NCI-H460 (cell line): Measurements from ENCODE around the gene KCTD1. TPM values are rescaled to one million over a fixed set of nuclear protein-coding genes. Genes with fewer than 3 reads are reported as not detected.

Source experiments
- DNase-seq: peaks from one replicate; pipeline ENCODE4 v3.0.0-alpha.2; 2016; ENCODE audit warnings: low read depth; ENCODE audit errors: extremely low read depth
- total RNA-seq: library from RNA; depleted of rRNA; stranded (reverse); fragments of >200 nt; shearing (Covaris generic); gene quantifications from 2 replicates; pipeline ENCODE4 v1.2.3, GENCODE V29; 2014

The KCTD1 gene
- total RNA-seq, 1 experiment from 2014 or later = 17.2 TPM

DNA sequence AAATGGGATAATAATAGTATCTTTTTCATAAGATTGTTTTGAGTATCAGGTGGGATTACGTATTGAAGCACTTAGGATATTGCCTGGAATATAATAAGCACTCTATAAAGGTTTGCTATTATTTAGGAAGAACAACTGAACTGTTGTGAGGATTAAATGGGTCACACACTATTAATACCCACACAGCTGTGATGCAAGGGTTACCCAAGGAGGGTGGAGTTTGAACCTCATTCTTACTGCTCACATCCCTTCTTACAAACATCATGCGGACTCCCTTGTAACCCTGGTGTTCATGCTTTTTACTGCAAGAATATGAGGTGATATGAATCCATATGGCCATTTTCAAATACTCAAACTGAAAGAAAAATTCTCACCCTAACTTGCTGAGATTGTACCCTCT lies 113.5 kb downstream of the KCTD1 start:
- no peak for DNase-seq

DNA sequence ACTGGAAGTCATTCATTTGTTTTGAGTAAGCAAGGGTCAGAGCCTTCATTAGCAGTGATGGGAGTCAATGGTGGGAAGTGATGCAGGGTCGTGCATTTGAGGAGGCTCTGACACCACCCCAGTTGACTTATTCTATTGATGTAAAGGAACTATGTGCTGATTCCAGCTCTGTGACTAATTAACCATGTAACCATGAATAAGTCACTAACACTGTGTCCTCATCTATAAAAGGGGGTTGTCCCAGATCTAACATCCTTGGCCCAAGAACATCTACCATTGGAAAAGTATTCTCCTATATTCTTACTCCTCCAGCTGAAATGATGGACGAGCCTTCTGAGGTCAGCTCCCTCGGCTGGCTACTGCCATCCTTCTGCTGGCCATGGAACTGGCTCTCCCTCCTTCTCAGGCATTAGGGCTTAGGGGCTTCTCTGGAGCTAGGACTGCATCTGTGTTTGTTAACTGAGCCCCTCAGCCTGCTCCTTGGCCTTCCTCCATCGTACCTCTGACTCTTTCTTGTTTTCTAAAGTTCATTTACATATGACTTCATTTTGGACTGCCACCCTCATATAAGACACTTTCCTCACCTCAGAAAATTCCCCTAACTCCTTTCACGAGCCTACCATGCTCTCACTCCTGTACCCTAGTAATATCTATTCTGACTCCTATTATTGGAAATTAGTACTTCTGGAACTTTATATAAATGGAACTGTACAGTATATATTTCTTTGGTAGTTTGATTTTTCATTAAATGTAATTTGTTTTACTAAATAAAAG lies 115.5 kb downstream of the KCTD1 start:
- DNase-seq = no peak

DNA sequence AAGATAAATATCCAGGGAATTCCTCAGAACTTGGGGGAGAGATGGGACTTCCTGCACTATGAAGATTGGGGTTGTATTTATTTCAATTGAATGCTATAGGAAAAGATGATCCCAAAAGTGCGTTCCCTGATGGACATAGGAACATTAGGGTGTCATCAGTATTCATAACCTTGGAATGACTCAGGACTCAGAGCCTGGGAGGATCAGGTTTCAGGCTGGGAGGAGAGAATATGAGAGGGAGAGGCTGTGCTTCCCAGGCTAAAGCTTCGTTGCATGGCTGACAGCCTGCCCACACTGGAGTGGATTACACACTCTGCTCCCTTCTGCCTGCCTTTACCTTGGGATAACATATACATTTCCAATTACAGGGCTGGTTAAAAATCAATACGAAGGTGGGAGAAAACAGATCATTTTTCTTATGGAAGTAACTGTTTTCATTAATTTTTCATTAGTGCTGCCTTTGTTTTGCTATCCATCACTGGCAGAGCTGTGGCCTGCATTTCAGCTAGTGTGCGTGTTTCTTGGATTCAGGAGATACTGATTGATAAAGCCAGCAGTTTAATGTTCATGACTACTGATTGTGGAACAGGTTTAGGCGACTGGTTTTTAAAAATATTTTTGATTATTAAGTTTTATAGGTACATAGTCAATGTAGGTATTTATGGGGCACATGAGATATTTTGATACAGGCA lies 118.7 kb downstream of the KCTD1 start:
- peak; percentile 63 for DNase-seq

DNA sequence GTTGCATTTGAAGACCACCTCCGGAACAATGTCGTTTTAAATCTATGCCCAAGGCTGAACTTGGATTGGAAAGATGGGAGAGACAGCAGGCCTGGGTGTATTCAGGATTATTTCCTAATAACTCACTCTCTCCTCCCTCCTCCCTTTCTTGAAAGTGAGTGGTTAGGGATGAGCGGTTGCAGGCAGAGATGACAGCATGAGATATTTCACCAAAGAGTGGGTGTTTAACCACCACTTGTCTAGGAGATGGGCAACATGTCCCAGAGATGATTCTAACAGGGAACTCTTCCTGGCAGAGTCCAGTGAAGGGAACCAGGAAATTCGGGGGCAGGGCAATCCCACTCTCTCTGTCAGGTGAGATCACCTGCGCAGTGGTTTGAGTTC lies 123.2 kb downstream of the KCTD1 start:
- no peak for DNase-seq

DNA sequence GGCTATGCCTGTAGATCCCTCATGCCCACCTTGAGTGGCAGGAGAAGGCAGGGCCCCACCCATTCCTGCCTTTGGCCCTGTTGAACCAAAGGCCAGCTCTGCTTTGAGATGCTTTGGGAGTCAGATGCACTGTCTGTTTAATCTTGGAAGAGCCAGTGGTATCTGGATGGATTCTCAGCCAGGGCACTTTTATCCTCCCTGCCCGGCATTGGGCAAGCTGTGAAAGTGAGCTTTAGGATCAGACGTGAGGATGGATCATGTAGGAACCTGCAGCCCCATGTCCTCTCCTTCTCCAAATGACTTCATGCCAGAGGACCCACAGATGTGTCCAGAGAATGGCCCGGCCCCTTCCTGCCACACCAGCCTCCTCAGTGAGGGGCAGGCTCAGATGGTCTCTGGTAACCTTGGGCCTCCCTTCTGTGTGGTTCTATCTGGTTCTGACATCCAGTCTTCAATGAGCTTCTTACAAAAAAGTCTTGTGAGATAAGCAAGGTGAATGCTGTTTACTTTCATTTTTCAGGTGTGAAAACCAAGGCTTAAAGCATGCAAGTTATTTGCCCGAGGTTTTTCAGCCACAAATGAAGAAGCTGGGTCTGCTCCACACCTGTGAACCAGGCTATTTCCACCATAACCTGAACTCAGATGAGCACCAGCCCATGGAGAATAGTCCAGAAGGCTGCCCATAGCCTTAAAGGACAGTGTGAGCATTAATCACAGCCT lies 123.8 kb downstream of the KCTD1 start:
- no peak for DNase-seq

DNA sequence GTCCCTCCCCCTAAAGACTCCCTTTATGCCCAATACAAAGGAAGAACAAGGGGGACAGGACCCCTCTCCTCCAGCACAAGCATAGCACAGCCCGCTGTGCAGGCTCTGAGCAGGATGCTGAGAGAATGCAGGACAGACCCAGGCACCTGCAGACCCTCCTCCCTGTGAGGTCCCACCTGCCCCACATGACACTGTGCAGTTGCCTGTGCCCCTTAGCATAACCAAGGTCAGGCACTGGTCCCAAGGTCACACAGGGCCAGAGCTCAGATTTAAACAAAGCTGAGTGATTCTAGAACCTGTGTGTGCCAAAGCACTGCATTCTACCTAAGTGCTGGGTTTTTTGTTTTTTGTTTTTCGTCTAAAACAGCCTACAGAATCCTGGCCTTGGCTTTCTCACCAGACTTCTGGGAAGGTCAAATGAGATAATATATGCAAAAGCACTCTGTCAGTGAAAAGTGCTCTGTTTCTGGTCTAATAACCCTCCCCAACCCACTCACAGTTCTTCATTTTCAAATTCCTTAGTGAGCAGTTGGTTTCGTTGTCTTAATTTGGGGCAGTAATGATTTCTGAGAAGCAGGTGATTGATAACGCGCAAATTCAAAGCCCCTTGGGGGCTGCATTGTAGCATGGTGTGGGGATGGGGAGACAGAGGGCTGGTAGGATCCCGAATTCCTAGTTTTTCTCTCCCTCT lies 125.7 kb downstream of the KCTD1 start:
- no peak for DNase-seq

DNA sequence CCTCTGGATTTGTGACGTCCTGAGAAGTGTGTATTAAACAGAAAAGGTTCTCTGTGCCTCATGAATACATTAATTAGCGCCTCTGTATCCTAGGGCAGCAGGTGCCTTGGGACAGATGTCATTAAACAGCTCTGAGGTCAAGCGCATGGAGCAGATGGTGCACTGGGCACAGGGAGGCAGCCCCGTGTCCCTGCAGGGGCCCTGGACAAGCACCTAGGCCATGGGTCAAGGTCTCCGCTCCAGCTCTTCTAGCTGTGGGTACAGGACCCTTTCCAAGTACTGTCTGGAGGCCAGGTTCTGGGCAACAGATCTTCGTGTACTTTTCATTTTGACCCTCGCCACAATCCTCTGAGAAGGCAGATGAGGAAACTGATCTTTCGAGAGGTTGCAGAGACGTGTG lies 126.4 kb downstream of the KCTD1 start:
- DNase-seq = no peak

DNA sequence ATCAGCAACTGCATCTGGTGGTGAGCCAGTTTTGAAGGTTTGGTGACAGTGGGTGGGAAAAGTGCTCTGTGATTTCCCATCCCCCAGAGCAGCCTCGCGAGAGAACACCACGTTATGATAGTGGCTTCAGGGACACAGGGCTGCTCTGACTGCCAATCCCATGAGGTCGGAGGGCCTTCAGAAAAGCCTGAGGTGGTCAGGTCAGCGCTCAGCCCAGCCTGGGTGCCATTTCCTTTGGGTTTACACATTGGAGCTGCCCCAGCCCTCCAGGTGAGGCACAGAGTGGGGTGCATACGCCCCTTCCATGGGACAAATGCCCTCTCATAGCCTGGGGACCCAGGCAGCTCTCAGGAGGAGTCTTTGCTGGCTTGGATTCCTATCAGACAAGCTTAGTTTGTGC lies 126.8 kb downstream of the KCTD1 start:
- no peak for DNase-seq

DNA sequence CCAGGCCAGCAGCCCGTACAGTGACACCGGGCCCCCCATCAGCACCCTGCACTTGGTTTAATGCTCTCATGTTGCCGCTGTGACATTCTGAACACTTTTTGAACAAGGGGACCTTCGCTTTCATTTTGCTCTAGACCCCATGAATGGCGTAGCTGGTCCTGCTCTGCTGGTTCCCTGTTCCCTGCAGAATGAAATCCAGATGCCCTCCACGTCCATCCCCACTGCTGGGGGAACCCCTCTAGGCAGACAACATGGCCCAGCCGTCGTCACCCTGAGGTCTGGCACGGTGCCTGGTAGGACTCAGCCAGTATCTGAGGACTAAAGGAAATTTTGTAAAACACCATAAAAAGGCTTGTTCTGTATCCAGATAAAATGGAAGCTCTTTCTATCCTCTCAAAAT lies 128.6 kb downstream of the KCTD1 start:
- no peak for DNase-seq

DNA sequence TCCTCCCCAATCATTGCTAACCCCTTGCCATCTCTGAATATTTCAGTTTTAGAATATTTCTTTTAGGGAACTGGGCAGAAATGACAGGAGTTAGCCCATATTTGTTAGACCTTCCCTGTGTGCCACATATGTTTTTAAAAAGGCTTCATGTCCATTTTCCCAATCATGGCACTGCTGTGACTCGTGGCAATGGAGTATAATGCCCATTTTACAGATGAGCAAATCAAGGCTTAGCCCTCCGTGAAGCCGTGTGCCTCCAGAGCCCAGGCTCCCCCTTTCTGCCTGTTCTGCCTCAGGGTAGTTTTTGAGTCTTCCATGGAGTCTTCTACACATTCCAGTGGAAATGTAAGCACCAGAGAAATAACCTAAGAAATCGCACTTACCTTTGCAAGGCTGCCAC lies 130.1 kb downstream of the KCTD1 start:
- DNase-seq = no peak

DNA sequence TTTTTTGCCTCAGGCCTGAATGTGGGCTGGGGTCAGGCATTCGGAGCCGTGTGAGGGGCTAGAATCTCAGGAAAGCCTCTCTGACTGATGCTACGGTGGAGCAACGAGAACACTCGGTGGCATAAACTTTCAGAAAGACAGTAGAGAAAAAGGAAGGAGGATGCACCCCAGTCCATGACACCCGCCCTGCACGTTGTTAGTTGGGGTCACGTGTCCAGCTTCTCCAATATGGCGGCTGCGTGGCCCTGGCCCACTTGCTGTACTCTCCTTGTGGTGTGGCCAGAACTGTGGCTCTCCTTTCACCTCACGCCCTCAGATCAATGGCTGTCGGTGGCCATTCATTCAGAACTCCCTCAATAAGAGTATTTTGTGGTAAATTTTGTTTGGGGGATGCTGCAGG lies 131.2 kb downstream of the KCTD1 start:
- no peak for DNase-seq

DNA sequence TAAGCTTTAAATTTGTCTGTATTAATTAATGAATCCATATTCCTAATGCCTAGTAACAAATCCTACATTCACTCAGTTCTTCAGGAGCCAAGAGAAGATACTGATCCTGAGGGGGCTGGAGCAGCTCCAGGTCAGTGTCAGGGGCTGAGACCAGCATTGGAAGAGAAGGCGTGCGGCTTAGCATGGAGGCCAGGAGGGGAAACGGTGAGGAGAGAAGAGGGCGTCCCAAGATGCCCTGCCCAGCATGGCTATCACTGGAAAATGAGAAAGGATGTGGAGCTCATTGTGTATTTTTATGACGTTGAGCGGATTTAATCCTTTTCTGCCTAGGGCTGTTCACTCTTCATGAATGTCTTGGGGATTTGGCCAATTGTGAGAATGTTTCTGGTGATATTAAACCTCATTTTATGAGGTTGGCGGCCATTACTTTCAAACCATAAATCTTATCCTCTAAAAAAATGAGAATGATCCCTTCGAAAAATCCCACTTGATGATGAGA lies 131.7 kb downstream of the KCTD1 start:
- DNase-seq = no peak

DNA sequence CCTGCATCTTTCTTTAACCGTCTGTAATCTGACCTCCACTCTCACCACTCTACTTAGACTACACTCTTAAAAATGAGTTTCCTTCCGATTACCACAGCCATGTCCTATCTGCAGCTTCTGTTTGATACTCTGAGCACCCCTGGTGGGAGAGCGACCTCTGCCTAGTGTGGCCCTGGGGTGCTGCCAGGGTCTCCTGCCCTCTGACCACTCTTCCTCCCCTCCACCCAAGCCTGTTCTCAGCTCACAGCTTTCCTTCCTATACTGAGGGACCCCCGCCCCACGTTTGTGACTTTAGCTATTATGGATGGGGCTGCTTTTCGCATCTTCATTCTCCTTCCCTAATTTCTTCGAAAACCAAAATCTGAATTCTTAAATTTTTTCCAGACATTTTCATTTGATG lies 132.7 kb downstream of the KCTD1 start:
- no peak for DNase-seq

DNA sequence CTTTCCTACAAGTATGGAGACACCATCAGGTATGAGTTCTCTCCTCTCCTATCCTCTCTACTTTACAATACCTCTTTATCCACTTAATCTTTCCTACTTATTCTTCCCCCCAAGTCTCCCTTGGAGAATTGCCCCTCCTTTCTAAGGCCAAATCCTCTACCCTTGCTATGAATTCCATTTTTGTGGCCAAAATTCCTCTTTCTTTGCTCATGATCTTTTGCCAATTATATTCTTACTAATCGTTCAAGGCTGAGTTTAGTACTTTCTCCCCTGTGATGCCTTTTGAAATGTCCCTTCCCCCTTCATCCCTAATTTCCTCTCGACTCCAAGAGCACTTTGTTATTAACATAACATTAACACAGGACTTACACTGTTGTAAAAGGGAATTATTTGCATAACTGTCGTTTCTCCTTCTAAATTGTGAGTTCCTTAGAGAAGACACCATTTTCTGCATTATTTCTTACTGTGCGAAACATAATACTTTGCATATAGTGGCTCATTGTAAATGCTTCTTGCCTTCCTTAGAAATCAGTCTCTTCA lies 133.4 kb downstream of the KCTD1 start:
- no peak for DNase-seq

DNA sequence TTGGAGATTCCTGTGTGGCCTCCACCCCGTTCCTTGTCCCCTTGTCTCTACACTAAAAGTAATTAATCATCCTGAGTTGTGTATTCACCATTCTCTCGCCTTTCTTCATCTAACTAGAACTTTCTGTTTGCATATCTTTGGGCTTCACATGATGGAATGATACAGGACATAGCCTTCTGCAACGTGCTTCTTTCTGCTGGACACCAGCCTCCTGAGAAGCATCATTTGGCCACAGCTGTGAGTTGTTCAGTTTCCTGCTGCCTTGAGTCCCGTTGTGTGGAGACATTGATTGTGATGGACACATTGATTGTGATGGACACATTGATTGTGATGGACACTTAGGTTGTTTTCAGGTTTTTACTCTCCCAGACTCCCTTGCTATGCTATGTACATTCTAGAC lies 139.3 kb downstream of the KCTD1 start:
- no peak for DNase-seq

DNA sequence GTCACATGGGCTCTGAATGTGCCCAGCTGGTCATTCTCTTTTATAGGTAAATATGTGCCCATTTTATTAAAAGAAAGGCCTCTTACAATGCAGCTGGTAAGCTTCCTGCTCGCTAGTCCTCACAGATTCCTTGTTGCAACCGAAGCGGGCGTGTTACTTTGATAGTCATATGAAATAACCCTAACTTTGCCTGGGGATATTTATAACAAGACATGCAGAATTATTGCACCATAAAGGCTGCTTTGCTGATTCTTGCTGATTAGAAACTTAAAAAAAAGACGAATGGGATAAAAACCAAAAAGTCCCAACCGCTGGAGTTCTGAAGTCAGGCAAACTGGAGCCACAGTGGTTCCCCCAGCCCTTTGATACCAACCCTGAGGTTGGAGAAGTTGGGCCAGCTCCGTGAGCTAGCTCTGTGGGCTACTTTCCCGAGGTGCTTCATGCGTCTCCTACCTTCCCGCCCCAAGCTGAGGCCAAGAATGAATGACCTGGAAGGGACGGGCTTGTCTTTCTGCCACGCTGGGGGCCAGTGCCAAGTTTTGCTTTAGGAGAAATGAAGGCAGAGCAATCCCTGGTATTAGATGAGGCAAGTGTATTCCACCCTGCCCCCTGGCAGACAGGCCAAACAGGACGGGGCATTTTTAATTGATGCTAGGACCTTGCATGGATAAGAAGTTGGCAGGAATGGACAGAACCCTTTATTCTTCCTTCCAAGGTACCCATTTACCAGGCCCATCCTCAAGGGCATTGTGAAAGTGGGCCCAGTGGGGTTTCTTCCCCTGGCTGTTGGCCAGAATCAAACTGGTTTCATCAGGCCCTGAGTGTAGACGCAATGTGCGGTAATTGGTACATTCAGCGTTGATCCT lies 140.4 kb downstream of the KCTD1 start:
- DNase-seq = no peak

DNA sequence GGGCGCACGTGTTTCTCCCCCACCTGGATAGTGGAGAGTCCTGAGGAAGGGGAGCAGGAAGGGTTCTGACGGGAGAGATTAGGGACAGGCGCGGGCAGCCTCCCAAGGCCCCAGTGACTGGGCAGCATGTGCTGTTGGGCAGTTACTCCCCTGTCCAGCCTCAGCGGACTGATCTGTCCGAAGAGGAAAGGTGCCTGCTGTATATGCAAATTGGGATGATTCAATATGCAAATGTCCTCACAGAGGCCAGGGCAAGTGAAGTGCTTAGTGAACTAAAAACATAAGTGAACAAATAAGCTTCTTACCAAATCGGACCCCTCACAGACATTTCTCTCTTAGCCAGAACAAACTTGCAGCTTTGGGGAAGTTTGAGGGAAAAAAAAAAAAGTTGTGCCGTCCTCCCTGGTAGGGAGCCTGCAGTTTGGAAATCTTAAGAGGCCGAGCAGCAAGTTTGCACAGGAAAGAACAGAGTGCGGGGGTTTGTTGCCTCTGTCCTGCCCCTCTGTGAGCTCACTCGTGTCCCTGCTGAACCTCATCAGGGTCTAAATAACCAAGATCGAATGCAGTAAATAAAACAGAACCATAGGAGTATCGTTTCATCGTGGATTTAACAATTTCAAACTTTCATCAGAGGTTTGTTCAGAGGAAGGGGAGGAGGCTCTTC lies 141.4 kb downstream of the KCTD1 start:
- no peak for DNase-seq

DNA sequence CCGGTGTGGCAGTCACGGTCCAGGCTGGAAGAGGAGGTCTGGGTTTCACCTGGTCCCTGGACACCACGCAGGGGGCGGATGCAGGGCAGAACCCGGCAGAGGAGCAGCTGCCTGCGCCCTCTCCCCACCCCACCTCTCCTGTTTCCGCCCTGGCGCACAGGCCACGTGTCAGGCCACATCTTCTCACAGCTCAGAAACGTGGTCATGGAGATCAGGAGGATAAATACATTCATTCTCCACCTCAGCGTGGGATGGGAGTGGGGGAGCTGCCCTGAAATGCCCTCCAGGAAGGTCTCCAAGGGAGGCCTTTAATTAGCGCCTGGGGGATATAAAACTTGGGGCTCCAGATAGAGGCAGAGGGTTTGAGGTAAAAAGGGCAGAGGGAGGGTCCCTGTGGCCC lies 142.0 kb downstream of the KCTD1 start:
- no peak for DNase-seq

DNA sequence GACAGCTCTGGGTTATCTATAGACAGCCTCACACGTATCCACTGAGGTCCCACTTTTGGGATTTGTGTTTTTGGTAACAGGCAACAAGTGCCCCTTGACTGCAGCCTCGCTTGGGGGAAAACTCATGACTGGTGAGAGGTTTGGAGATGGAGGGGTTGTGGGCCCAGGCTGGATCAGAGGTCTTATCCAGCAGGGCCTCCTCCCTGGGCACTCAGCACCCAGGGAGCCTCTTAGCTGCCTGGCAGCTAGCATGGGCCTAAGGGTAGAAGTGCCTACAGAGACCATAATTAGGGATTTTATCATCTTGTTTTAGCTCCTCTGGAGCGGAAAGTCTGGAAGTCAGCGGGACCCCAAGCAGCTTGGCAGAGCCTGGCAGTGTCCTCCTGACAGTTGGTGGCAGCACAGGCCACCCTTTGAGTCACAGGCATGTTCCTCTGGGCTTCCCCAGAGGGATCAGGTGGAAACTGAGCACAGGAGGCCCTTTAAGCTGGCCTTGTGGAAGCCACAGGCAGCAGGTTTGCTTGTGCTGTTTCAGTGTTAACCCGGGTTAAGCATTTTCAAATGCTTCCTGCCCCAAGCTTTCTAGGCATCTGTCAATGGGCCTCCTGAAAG lies 143.1 kb downstream of the KCTD1 start:
- peak; percentile 30 for DNase-seq
